NCI-H510A (cell line): Measurements from ENCODE around the gene RTF1.
A peak's percentile ranks its signal among the peaks of the same experiment; 100 is the strongest.
"Not testable (repeated sequence)": the region's sequence is repeated elsewhere in the genome, so short reads cannot be mapped to it uniquely, and the experiment has no call there.

Source experiments
- DNase-seq: peaks from one replicate; lab custom pipeline; 2025; lab: John Stamatoyannopoulos, UW

RTF1 gene

DNA sequence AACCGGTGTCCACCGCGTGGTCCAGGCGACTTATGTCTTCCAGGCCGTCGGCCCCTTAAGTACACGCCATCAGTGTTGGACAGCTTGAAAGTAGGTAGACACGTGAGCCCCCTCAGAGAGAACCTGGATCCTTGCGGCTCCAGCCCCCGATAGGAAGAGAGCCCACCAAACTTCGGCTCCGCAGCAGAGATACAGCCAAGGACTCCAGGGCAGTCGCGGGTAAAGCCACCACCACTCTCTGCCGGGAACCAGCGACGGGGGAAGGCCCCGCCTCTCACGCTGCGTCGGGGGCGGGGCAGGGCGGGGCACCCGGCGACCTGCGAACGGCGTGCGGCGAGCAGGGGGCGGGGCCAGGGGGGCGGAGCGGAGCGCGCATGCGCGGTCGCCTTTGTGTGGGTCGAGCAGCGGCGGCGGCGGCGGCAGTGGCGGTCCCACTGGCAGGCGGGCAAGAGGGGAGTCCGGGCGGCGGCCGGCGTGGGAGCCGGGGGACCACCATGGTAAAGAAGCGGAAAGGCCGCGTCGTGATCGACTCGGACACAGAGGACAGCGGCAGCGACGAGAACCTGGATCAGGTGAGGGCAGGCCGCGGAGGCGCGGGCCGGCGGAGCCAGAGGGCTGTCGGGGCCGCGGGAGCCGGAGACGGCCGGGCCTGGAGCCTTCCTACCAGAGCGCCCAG lies at the start of gene RTF1:
TSS of gene RTF1 (plus strand) at position 354 of the 676 bp plus-strand sequence. CDS start at position 375, 21 bp downstream.
- peak; percentile 45 for DNase-seq

DNA sequence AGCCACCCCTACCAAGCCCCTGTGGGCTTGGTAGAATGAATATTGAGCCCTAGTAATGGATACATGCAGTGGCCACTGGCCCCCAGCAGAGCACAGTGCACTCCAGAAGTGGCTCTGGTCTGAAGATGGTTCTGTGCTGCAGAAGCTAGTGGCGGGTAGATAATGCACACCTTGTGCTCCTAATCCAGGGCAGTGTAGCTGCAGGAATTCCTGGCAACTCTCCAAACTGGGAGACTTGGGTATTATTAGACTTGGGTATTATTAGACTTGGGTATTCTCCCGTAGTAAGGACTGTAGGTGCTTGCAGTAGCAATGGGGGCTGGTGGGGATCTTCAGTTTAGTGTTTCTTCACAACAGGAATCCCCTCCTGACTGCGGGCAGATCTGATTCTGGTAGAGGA lies 49.5 kb upstream of the RTF1 start:
- no peak for DNase-seq

GRCh38 chr15:41377978-41378377 lies 38.9 kb upstream of the RTF1 start:
- no peak for DNase-seq

DNA sequence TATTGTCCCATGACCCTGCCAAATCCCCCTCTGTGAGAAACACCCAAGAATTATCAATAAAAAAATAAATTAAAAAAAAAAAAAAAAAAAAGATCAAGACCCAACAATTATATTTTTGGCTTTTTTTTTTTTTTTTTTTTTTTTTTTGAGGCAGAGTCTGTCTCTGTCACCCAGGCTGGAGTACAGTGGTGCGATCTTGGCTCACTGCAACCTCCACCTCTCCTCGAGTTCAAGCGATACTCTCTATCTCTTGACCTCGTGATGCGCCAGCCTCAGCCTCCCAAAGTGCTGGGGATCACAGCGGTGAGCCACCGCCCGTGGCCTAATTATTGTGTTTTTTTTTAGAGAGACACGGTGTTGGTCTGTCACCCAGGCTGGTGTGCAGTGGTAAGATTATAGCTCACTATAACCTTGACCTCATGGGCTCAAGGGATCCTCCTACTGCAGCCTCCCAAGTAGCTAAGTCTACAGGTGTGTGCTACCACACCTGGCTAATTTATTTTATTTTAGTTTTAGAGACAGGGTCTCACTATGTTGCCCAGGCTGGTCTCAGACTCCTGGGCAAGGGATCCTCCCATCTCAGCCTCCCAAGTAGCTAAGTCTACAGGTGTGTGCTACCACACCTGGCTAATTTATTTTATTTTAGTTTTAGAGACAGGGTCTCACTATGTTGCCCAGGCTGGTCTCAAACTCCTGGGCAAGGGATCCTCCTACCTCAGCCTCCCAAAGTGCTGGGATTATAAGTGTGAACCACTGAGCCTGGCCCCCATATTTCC lies 32.7 kb upstream of the RTF1 start:
- DNase-seq = not testable (repeated sequence)

DNA sequence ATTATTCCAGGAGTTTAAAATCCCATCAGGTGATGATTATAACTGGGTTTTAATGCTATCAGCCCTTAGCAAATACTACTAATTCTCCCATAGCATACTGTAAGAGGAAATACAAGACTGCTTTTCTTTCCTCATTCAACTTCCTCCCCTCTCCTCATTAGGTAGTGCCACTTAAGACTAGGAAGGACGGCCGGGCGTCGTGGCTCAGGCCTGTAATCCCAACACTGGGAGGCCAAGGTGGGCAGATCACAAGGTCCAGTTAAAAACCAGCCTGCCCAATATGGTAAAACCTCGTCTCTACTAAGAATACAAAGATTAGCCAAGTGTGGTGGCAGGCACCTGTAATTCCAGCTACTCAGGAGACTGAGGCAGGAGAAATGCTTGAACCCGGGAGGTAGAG lies 29.2 kb upstream of the RTF1 start:
- DNase-seq = no peak

- DNase-seq = no peak
Observed at GRCh38 chr15:41392659-41393058, 24.2 kb upstream of the RTF1 start.

DNA sequence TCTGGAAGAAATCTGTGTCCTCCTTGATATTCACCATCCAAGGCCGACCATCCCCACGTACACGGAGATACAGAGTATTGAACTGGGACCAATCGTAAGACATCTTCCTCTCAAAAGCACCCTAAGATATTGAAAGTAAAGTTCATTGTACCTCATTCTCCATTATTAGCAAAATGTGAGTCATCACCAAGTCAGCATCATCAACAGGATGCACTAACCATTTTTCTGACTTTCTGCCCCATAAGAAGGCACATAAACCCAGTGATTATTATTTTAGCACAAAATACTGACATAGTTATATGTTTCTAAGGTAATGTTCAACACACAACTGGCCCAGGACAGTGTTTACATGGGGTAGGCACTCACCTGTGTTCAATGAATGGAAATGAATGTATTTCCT lies 22.0 kb upstream of the RTF1 start:
- no peak for DNase-seq

- no peak for DNase-seq
Observed at GRCh38 chr15:41396111-41396510, 20.8 kb upstream of the RTF1 start.

- DNase-seq = no peak
Observed at GRCh38 chr15:41401904-41402267, 15.0 kb upstream of the RTF1 start.

DNA sequence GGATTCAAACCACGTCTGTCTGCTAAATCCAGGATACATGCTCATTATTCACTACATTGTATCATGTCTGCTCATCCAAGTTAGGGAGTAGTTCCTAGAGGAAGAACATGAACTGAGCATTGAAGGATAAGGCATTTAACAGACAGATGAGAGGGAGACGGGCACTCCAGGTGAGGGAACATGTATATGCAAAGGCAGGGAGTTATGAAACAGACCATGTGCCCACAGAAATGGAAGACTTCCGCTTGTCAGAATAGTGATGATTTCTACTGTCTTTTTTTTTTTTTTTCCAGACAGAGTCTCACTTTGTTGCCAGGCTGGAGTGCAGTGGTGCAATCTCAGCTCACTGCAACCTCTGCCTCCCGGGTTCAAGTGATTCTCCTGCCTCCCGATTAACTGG lies 9.6 kb upstream of the RTF1 start:
- no peak for DNase-seq

- no peak for DNase-seq
Observed at GRCh38 chr15:41408234-41408641, 8.7 kb upstream of the RTF1 start.

- no peak for DNase-seq
Observed at GRCh38 chr15:41411031-41411430, 5.9 kb upstream of the RTF1 start.

DNA sequence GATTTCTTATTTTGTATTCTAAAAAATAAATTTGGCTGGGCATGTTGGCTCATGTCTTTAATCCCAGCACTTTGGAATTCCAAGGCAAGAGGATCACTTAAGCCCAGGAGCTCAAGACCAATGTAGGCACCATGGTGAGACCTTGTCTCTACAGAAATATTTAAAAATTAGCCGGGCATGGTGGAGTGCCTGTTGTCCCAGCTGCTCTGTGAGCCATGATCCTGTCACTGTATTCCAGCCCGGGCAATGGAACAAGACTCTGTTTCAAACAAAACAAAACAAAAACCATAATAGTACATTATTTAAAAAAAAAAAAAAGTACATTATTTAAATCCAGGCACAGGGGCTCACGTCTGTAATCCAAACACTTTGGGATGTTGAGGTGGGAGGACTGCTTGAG lies 5.5 kb upstream of the RTF1 start:
- no peak for DNase-seq

DNA sequence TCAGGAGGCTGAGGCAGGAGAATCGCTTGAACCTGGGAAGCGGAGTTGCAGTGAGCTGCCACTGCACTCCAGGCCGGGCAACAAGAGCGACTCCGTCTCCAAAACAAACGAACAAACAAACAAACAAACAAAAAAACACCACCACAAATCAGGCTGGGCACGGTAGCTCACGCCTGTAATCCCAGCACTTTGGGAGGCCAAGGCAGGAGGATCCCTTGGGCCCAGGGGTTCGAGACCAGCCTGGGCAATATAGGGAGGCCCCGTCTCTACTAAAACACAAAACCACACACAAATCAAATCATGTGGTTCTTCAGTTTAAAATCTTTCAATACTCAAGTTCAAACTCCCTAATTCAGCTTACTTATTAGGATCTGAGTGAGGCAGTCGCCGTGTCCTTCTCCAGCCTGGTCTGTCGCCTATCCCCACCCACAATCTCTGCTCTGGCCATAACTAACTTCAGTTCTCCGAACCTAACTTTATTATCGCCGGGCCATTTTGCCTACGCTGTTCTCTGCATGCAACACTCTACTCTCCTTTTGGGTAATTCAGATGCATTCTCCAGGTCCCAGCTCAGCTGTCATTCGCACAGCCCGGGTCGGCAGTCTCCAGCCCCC lies 660 bp upstream of the RTF1 start:
- no peak for DNase-seq

GRCh38 chr15:41417418-41418195 lies 712 bp downstream of the RTF1 start:
- no peak for DNase-seq

GRCh38 chr15:41423979-41424659 lies 7.2 kb downstream of the RTF1 start:
- no peak for DNase-seq

DNA sequence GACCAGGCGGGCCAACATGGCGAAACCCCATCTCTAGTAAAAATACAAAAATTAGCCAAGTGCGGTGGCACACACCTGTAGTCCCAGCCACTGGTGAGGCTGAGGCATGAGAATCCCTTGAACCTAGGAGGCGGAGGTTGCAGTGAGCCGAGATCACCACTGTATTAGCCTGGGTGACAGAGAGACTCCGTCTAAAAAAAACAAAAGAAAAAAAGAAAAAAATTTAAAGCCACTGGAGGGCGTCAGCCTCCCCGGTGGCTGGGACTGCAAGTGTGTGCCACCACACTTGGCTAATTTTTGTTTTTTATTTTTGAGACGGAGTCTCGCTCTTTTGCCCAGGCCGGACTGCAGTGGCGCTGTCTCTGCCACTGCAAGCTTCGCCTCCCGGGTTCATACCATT lies 7.9 kb downstream of the RTF1 start:
- DNase-seq = no peak

DNA sequence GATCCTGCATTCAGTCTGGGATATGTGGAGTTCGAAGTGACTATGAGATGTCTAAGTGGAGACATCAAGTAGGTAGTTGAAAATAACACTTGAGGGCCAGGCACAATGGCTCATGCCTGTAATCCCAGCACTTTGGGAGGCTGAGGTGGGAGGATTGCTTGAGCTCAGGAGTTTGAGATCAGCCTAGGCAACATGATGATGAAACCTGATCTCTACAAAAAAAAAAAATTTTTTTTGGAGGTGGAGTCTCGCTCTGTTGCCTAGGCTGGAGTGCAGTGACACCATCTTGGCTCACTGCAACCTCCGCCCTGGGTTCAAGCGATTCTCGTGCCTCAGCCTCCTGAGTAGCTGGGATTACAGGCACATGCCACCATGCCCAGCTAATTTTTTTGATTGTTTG lies 9.0 kb downstream of the RTF1 start:
- not testable (repeated sequence) for DNase-seq

GRCh38 chr15:41429003-41429890 lies 12.4 kb downstream of the RTF1 start:
- no peak for DNase-seq

GRCh38 chr15:41435037-41435786 lies 18.3 kb downstream of the RTF1 start:
- no peak for DNase-seq
